T-helper 1 cell (primary cell): ENCODE data around the gene PGK1.
A peak's percentile ranks its signal among the peaks of the same experiment; 100 is the strongest.
"Not testable (repeated sequence)": the region's sequence is repeated elsewhere in the genome, so short reads cannot be mapped to it uniquely, and the experiment has no call there.

Experiments
- DNase-seq, 5 donors: peaks; one replicate each; pipeline ENCODE4 v3.0.0-alpha.2; 2012 to 2020
- total RNA-seq, 4 donors: gene quantifications; one replicate each; lab custom pipeline; 2026; lab: John Stamatoyannopoulos, UW

PGK1 gene
- total RNA-seq = 250 to 347 (median 300) reads per million in 4 donors

- peak; percentile 86 to 98 (median 88) for DNase-seq
Observed at GRCh38 chrX:78103623-78104446, at the start of gene PGK1. PGK1 (plus strand) TSS chrX:78104248; CDS start chrX:78104341, 93 bp downstream.

- DNase-seq = no peak
Observed at GRCh38 chrX:78063687-78064086, 40.4 kb upstream of the PGK1 start.

GRCh38 chrX:78064152-78064551 is 39.9 kb upstream of the PGK1 start:
- no peak for DNase-seq

GRCh38 chrX:78064698-78065601 is 39.1 kb upstream of the PGK1 start:
- peak in 1 of 5 donors; percentile 75 for DNase-seq

GRCh38 chrX:78066110-78066509 is 37.9 kb upstream of the PGK1 start:
- DNase-seq = no peak

GRCh38 chrX:78071331-78071730 is 32.7 kb upstream of the PGK1 start:
- DNase-seq = no peak

GRCh38 chrX:78073147-78074077 is 30.6 kb upstream of the PGK1 start:
- peak in 2 of 5 donors; percentile 2 to 11 for DNase-seq

GRCh38 chrX:78074088-78074487 is 30.0 kb upstream of the PGK1 start:
- DNase-seq = no peak

GRCh38 chrX:78075787-78076389 is 28.2 kb upstream of the PGK1 start:
- DNase-seq = peak in 1 of 5 donors; percentile 32

- not testable (repeated sequence) for DNase-seq
Observed at GRCh38 chrX:78081413-78081812, 22.6 kb upstream of the PGK1 start.

- DNase-seq = no peak
Observed at GRCh38 chrX:78092296-78092695, 11.8 kb upstream of the PGK1 start.

GRCh38 chrX:78098108-78098507 is 5.9 kb upstream of the PGK1 start:
- no peak for DNase-seq

- DNase-seq = peak in 1 of 5 donors; percentile 24
Observed at GRCh38 chrX:78102091-78102490, 2.0 kb upstream of the PGK1 start.

- no peak for DNase-seq
Observed at GRCh38 chrX:78103001-78103622, 936 bp upstream of the PGK1 start.

GRCh38 chrX:78104447-78105176 is 564 bp downstream of the PGK1 start:
- peak; percentile 12 to 64 (median 25) for DNase-seq

- DNase-seq = peak in 3 of 5 donors; percentile 10 to 40 (median 20)
Observed at GRCh38 chrX:78105944-78106650, 2.0 kb downstream of the PGK1 start.

GRCh38 chrX:78106651-78106986 is 2.6 kb downstream of the PGK1 start:
- peak in 1 of 5 donors; percentile 17 for DNase-seq

- peak in 1 of 5 donors; percentile 13 for DNase-seq
Observed at GRCh38 chrX:78109458-78109857, 5.4 kb downstream of the PGK1 start.

- no peak for DNase-seq
Observed at GRCh38 chrX:78111140-78111931, 7.3 kb downstream of the PGK1 start.
